GM12892 (cell line): Measurements from ENCODE around the gene NACC1.

ENCODE experiments used
- POLR2A ChIP-seq: IDR thresholded peaks from 2 replicates; pipeline ENCODE4 v1.6.1; 2011; ENCODE audit warnings: low read depth, low read length, control low read depth
- POLR2AphosphoS5 ChIP-seq: IDR thresholded peaks from 2 replicates; pipeline ENCODE4 v1.6.1; 2011; ENCODE audit warnings: low read depth, low read length, control low read depth
- TAF1 ChIP-seq: IDR thresholded peaks from 2 replicates; pipeline ENCODE4 v1.6.1; 2011; ENCODE audit warnings: low read depth, mild to moderate bottlenecking, control low read depth, low read length, borderline replicate concordance

DNA sequence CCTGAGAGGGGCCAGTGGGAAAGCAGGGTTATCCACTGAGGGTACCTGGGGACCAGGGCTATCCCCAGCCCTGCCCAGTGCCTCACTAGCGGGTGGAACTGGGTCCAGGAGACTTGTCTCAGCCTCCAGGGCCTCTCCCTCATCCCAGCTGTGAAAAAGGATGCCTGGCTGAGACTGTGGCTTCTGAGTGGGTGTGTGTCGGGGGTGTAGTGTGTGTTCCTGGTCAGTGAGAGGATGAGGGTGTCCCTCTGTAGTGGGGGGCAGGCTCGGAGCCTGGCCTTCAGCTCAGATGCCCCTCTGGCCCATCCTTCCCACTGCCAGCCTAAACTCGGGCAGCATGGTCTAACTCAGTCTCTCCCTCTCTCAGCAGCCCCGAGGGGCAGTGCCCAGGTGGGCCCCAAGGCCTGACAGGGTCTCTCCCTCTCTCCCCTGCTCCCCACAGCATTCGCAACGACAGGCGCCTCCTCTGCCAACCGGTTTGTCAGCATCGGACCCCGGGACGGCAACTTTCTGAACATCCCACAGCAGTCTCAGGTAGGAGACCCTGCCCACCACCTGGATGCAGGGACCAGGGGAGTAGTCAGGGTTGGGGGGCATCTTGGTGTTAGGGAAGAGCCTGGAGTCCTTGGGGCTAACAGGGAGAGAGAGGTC is 28.1 kb upstream of the NACC1 start:
- TF ChIP-seq POLR2A (no peak), POLR2AphosphoS5 (no peak), TAF1 (no peak)
